Left cardiac atrium (tissue), 4 donors: ENCODE results near the gene MYLK2. TPM values are rescaled to one million over a fixed set of nuclear protein-coding genes. Genes with fewer than 3 reads are reported as not detected.
"Not testable (repeated sequence)": the region's sequence is repeated elsewhere in the genome, so short reads cannot be mapped to it uniquely, and the experiment has no call there.

Experiments
- ATAC-seq, 2 donors: fragments of 200-7000 bp; cut with Tn5 transposase; one replicate each; pipeline ENCODE4 v1.9.1; 2020; ENCODE audit warnings: mild to moderate bottlenecking in 2 of 2, moderate library complexity in 2 of 2
- DNase-seq: peaks from one replicate; pipeline ENCODE4 v3.0.0-alpha.2; 2020
- intact Hi-C, 2 donors: fragments of 100-400 bp; cut with DNase I; formaldehyde crosslinking; loops; one replicate each; pipeline versions ENCODE4 v1.14.1 to v1.15.1; 2022 to 2023
- total RNA-seq, 2 donors: library from RNA; stranded (reverse); fragmentation: NEBNext Ultra II Directional; extraction: Animal tissue kit (Norgen Biotek cat#: 25700); gene quantifications; one replicate each; pipeline ENCODE4 v1.2.1, GENCODE V29; 2021
- donor health status: DM: no; HTN: yes; CAD: no.
- donor health status: DM: no; HTN: yes; CAD: no; lungs with severe emphysema.
- donor health status: DM: yes; HTN: yes; CAD: no.
- donor health status: Dilated cardiomyopathy.

MYLK2 gene
- total RNA-seq, 2 donors from 2014 or later, result 0.55 TPM; not detected in 1

- ATAC-seq (no peak), DNase-seq (no peak)
- intact Hi-C loops, result loop anchor here in 1 of 2 donors (10.0 kb wide), 1 partner anchor 89 kb away; the partner anchor contains the start of gene BCL2L1
These were observed 5.5 kb upstream of the MYLK2 start for GRCh38 chr20:31813611-31814010.

DNA sequence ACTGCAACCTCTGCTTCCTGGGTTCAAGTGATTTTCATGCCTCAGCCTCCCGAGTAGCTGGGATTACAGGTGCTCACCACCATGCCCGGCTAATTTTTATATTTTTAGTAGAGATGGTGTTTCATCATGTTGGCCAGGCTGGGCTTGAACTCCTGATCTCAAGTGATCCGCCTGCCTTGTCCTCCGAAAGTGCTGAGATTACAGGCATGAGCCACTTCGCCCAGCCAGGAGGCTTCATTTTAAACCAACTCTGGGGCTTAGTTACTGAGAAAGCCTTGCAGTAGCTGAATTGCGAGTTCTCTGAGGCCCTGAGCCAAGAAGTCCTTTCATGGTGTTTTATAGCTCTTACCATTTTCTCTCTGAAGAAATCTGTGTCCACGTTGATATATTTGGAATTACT lies 5.0 kb upstream of the MYLK2 start:
- ATAC-seq, DNase-seq: not testable (repeated sequence)
- intact Hi-C loops, result loop anchor here in 1 of 2 donors (10.0 kb wide), 1 partner anchor 89 kb away; the partner anchor contains the start of gene BCL2L1

- ATAC-seq (peak; percentile 3 to 42), DNase-seq (no peak)
- intact Hi-C loops, result loop anchor here in 1 of 2 donors (10.0 kb wide), 1 partner anchor 91 kb away; the partner anchor contains the start of gene BCL2L1
These were observed 3.6 kb upstream of the MYLK2 start for GRCh38 chr20:31815408-31816188.

DNA sequence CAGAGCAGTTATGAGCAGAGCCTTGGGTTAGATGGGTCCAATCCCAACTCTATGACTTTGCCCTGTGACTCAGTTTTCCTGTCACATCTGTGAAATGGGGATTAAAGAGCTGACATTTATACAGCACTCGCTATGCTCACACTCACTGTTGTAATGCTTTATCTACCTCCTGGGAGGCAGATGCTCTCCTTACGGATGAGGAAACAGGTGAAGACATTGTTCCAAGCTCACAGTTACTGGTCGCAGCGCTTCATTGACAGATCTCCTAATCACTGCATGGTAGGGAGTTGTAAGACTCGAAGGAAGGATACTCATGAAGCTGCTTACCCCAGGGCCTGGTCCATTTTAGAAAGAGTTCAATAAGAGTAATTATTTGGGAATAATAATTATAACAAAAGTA lies 2.9 kb upstream of the MYLK2 start:
- intact Hi-C loops, result loop anchor here in 1 of 2 donors (10.0 kb wide), 1 partner anchor 91 kb away; the partner anchor contains the start of gene BCL2L1
- no peak for DNase-seq
- ATAC-seq, result no peak

GRCh38 chr20:31817461-31817860 lies 1.7 kb upstream of the MYLK2 start:
- DNase-seq, result no peak
- ATAC-seq, result no peak
- intact Hi-C loops, result loop anchor here in 1 of 2 donors (10.0 kb wide), 1 partner anchor 93 kb away; the partner anchor contains the start of gene BCL2L1

DNA sequence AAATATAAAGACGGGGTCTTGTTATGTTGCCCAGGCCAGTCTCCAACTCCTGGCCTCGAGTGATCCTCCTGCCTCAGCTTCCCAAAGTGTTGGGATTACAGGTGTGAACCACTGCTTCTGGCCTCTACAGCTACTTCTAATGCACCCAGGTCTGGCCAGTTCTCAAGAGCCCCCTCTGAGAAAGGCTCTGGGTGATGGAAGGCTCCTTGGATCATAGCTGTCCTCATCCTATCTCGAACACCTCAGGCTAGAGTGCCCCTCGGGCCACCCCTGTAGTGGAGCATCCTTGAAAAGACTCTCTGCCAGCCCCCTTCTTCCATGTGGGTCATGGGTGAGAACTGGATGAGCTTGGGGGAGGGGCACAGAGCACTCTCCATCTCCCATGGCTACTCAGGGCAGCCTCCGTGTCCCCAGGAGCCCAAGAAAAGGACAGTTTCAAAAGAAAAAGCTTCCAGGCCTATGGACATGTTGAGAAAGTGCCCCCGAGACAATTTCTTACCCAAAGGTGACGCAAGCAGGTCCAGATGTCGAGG lies 714 bp upstream of the MYLK2 start:
- no peak for DNase-seq
- no peak for ATAC-seq
- intact Hi-C loops, result loop anchor here in 1 of 2 donors (10.0 kb wide), 1 partner anchor 94 kb away; the partner anchor contains the start of gene BCL2L1

GRCh38 chr20:31820228-31820627 lies 1.1 kb downstream of the MYLK2 start:
- ATAC-seq, result no peak
- no peak for DNase-seq
- intact Hi-C loops, result loop anchor here (5.0 to 10.0 kb wide), 3 partner anchors 212 to 272 kb away; no protein-coding TSS in a partner anchor

DNA sequence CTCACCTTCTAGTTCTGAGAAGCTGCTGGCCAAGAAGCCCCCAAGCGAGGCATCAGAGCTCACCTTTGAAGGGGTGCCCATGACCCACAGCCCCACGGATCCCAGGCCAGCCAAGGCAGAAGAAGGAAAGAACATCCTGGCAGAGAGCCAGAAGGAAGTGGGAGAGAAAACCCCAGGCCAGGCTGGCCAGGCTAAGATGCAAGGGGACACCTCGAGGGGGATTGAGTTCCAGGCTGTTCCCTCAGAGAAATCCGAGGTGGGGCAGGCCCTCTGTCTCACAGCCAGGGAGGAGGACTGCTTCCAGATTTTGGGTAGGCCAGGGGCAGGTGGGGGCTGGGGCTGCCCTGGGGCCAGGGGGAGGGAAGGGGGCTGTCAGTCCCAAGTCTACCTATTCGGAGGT lies 2.3 kb downstream of the MYLK2 start:
- ATAC-seq (no peak), DNase-seq (no peak)
- intact Hi-C loops, result loop anchor here (5.0 to 10.0 kb wide), 3 partner anchors 211 to 271 kb away; no protein-coding TSS in a partner anchor

DNA sequence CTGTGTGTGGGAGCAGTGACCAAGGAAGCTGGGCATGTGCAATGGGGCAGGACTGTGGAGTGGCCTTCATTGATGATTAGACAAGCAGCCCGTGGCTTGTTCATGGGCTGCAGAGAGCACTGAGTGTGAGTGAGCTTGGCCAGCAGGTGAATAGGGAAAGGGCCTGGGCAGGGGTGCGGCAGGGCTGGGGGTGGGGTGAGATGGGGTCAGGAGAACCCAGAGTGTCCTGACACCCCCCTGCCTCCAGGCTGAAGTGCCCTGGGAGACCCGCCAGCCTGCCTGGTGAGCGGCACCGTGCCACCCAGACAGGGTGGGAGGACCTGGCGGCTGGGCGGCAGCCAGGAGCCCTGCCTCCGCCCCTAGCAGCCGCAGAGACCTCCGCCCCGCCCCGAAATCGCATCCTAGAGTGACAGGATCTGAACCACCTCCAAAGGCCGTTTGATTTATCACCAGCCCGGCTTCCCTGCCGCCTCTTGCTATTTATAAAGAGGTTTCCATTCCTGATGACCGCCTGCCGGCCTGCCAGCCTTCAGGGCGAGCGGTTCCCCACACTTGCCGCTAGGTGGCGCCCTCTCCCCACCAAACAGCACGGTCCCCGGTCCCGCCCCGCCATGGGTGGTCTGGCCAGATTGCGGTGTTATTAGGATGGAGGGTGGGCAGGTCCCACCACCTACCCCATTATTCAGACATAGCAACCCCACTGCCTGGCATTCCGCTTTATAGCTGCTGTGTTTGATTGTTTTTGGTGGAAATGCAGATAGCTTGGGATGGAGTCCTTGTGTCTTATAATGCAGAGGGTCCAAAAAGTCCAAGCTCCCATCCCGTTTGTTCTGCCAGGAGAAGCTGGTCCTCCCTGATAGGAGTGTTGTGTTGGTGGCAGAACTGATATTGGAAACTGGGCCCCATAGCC lies 3.5 kb downstream of the MYLK2 start:
- DNase-seq (peak; percentile 80), ATAC-seq (peak; percentile 84 to 86)
- intact Hi-C loops, result loop anchor here (5.0 to 10.0 kb wide), 3 partner anchors 210 to 270 kb away; no protein-coding TSS in a partner anchor

DNA sequence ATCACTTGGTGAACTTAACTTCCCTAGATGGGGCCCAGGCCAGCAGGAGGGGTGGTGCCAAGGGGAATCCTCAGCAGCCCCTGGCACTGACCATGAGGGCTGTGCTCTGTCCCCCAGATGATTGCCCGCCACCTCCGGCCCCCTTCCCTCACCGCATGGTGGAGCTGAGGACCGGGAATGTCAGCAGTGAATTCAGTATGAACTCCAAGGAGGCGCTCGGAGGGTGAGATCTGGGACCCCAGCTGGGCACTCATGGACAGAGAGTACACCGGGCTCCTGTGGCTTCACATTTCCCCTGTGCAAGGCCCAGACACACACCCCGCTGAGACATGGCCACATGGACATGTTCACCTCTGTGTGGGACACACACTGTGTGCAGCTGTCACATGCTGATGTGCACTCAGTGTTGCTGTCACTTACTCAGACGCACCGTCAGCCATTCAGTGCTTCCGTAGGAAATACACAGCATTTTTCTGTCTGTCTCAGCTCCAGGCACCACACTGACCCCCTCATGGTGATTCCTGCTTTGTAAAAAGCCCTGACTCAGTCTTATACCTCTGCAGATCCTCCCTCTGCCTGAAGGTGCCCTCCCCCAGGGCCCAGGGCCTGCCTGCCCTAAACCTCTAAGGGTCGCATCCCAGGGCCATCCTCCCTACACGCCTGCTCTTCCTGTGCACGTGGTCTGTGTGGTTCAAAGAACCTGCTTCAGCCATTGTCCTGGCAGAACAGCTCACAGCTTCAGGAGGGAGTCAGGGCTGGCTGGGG lies 4.4 kb downstream of the MYLK2 start:
- no peak for ATAC-seq
- DNase-seq, result no peak
- intact Hi-C loops, result loop anchor here (5.0 to 10.0 kb wide), 3 partner anchors 209 to 269 kb away; no protein-coding TSS in a partner anchor

DNA sequence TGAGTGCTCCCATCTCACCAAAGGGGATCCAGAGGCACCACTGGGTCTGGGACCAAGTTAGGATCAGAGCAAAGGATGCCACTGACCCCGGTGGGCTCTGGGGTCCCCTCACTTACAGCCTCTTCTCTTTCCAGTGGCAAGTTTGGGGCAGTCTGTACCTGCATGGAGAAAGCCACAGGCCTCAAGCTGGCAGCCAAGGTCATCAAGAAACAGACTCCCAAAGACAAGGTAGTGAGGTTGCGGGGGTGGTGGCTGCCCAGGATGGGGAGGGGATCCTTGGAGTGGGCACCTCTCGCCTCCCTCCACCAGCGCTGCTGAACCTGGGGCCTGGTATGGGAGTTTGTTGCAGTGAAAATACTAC lies 4.9 kb downstream of the MYLK2 start:
- intact Hi-C loops, result loop anchor here (5.0 to 10.0 kb wide), 3 partner anchors 208 to 268 kb away; no protein-coding TSS in a partner anchor
- DNase-seq (no peak), ATAC-seq (no peak)

- ATAC-seq, result no peak
- intact Hi-C loops, result loop anchor here (5.0 to 10.0 kb wide), 3 partner anchors 208 to 268 kb away; no protein-coding TSS in a partner anchor
- DNase-seq, result no peak
These were observed 5.6 kb downstream of the MYLK2 start for GRCh38 chr20:31824554-31825313.

DNA sequence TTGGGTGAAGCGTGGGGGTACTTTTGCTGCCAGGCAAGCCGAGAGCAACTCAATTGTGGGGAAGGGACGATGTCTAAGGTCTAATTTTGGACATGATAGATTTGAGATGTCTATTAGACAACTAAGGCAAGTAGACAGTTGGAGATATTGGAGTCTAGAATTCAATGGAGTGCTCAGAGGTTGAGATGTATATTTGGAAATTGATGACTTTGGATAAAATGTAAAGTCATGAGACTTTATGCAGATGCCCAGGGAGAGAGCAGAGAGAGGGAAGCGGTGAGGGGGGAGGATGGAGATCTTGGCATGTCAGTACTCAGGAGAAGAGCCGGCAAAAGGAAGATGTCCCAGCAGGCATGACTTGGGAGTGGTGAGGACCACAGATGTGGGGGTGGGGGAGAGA lies 6.9 kb downstream of the MYLK2 start:
- ATAC-seq (no peak), DNase-seq (no peak)
- intact Hi-C loops, result loop anchor here in 1 of 2 donors (10.0 kb wide), 1 partner anchor 209 kb away; no protein-coding TSS in a partner anchor

DNA sequence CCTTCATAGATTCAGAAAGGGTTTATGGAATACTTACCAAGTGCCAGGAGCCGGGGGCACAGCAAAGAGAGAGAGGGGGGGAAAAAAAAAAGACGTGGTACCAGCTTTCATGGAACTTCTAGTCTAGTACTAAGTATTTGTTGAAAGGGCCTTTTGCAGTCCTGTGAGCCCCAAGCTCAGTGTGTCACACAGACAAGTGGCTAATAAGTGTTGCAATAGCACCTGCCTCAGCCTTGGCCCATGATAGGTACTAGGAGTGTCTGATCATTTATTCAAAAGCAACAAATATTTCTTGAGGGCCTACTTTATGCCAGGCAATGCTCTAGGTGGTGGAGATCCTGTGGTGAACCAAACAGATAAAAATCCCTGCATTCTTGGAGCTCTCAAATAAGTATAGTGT lies 7.9 kb downstream of the MYLK2 start:
- intact Hi-C loops, result loop anchor here in 1 of 2 donors (10.0 kb wide), 1 partner anchor 208 kb away; no protein-coding TSS in a partner anchor
- DNase-seq (no peak), ATAC-seq (no peak)

DNA sequence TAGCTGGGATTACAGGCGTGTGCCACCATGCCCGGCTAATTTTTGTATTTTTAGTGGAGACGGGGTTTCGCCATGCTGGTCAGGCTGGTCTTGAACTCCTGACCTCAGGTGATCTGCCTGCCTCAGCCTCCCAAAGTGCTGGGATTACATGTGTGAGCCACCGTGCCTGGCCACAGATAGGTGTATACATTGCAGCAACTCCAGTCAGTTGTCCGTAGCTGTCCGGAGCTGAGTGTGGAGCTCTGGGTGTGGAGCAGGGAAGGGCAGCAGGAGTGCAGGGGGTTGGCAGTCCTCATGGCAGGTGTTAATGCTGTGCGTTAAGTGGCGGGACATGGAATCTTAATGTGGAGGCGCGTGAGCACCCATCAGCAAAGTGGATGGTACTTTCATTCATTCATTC lies 8.9 kb downstream of the MYLK2 start:
- intact Hi-C loops, result loop anchor here in 1 of 2 donors (10.0 kb wide), 1 partner anchor 207 kb away; no protein-coding TSS in a partner anchor
- ATAC-seq, DNase-seq: not testable (repeated sequence)

GRCh38 chr20:31829731-31830130 lies 10.6 kb downstream of the MYLK2 start:
- ATAC-seq (no peak), DNase-seq (no peak)
- intact Hi-C loops, result loop anchor here (10.0 kb wide), 2 partner anchors 165 to 205 kb away; no protein-coding TSS in a partner anchor

DNA sequence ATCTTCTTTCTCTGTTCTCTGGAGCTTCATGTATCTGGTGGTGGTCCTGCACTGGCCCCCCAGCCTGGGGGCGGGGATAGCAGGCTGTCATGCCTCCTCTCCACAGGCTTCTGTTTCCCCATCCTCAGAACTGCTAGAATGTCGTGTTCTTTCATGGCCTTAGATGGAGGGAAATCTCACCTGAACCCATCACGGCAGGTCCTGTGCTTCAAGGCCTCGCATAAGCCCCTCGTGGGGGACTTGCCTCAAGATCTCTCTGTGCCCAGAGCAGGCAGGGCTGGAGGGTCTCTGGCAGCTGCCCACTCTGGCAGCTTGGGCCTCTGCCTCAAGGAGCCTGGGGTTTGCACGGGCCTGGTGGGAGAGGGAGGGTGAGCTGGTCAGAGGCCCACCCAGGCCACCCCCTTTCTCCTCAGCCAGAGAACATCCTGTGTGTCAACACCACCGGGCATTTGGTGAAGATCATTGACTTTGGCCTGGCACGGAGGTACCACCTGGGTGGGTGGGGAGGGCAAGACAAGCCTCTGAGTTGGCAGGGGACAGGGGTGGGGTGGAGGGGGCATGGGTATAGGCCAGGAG lies 11.3 kb downstream of the MYLK2 start:
- ATAC-seq, result no peak
- no peak for DNase-seq
- intact Hi-C loops, result loop anchor here in 1 of 2 donors (10.0 kb wide), 1 partner anchor 166 kb away; no protein-coding TSS in a partner anchor
